GM12801 (cell line): ENCODE data around the gene ANKRD37.

ENCODE experiments used
- CTCF ChIP-seq: IDR thresholded peaks from one replicate; pipeline ENCODE4 v1.5.1; 2011; ENCODE audit warnings: control low read depth; ENCODE audit not compliant: insufficient read length; ENCODE audit errors: extremely low read depth

Gene ANKRD37

GRCh38 chr4:185370268-185370949 lies 26.2 kb upstream of the ANKRD37 start:
- TF ChIP-seq CTCF, result no peak

GRCh38 chr4:185371702-185372101 lies 24.9 kb upstream of the ANKRD37 start:
- TF ChIP-seq CTCF, result no peak

GRCh38 chr4:185374027-185374426 lies 22.6 kb upstream of the ANKRD37 start:
- TF ChIP-seq CTCF, result no peak

- no peak for TF ChIP-seq CTCF
Measured at GRCh38 chr4:185374573-185374972, 22.1 kb upstream of the ANKRD37 start.

GRCh38 chr4:185378264-185378663 lies 18.4 kb upstream of the ANKRD37 start:
- TF ChIP-seq CTCF, result no peak

GRCh38 chr4:185379326-185380295 lies 17.0 kb upstream of the ANKRD37 start:
- TF ChIP-seq CTCF, result no peak

- TF ChIP-seq CTCF, result no peak
Measured at GRCh38 chr4:185380320-185380719, 16.3 kb upstream of the ANKRD37 start.
